H1 (cell line): Measurements from ENCODE around the gene TBC1D28. TPM values are rescaled to one million over a fixed set of nuclear protein-coding genes. Genes with fewer than 3 reads are reported as not detected.
A peak's percentile ranks its signal among the peaks of the same experiment; 100 is the strongest.

Experiments
- CTCF ChIA-PET: fragments of 300-600 bp; sonication (Branson Sonifier 250); formaldehyde crosslinking; loops from one replicate; lab custom pipeline; 2021; ENCODE audit not compliant: partially characterized antibody; lab: Charles Lee
- POLR2A ChIA-PET: fragments of 300-600 bp; sonication (Branson Sonifier 250); formaldehyde crosslinking; loops from one replicate; lab custom pipeline; 2021; ENCODE audit warnings: inconsistent platforms; ENCODE audit not compliant: partially characterized antibody; lab: Charles Lee
- DNase-seq, 2 experiments: peaks; one replicate each; pipeline versions ENCODE4 v3.0.0 to v3.0.0-alpha.2; 2010 to 2022; ENCODE audit warnings: low spot score in 2 of 2, low read depth in 1 of 2, mixed read lengths in 1 of 2
- FAIRE-seq: peaks from 2 replicates; lab custom pipeline; 2011; peaks lifted over from hg19 to GRCh38; lab: Jason Lieb, UNC
- H2AFZ ChIP-seq: 2 replicates; pipeline ENCODE4 v1.8.1; 2012; ENCODE audit warnings: low read length, inconsistent platforms
- H2AK5ac ChIP-seq: 2 replicates; pipeline ENCODE4 v1.6.1; 2013; ENCODE audit warnings: low read depth, low read length
- H2BK120ac ChIP-seq: replicated peaks from 2 replicates; pipeline ENCODE3; 2013; ENCODE audit warnings: low read depth, low read length, inconsistent platforms
- H2BK12ac ChIP-seq: 2 replicates; pipeline ENCODE4 v1.6.1; 2013; ENCODE audit warnings: low read depth, low read length
- H2BK15ac ChIP-seq: 2 replicates; pipeline ENCODE4 v1.6.1; 2013; ENCODE audit warnings: low read length
- H2BK20ac ChIP-seq: 2 replicates; pipeline ENCODE4 v1.6.1; 2013; ENCODE audit warnings: low read length
- H2BK5ac ChIP-seq: 2 replicates; pipeline ENCODE4 v1.6.1; 2013; ENCODE audit warnings: low read depth, low read length
- H3K14ac ChIP-seq: 2 replicates; pipeline ENCODE4 v1.6.1; 2013; ENCODE audit warnings: inconsistent platforms; ENCODE audit not compliant: insufficient read length
- H3K18ac ChIP-seq: 2 replicates; pipeline ENCODE4 v1.6.1; 2013; ENCODE audit warnings: low read length; ENCODE audit errors: extremely low read depth
- H3K23ac ChIP-seq: 2 replicates; pipeline ENCODE4 v1.6.1; 2013; ENCODE audit warnings: inconsistent platforms; ENCODE audit not compliant: insufficient read length
- H3K23me2 ChIP-seq: 2 replicates; pipeline ENCODE4 v1.6.1; 2013; ENCODE audit warnings: low read depth, low read length
- H3K27ac ChIP-seq: 2 replicates; pipeline ENCODE4 v1.6.1; 2011; ENCODE audit warnings: low read depth, low read length, inconsistent platforms
- H3K27me3 ChIP-seq, 4 experiments: replicated peaks in 1 of 4; 1 replicate in 1 of 4; 2 replicates in 3 of 4; pipeline versions ENCODE4 v1.6.1 to v1.8.1; 2011 to 2013; ENCODE audit warnings: low read length in 3 of 4, mild to moderate bottlenecking in 3 of 4, inconsistent platforms in 2 of 4, mixed read lengths in 2 of 4, moderate library complexity in 1 of 4; ENCODE audit not compliant: control insufficient read depth in 3 of 4, insufficient read depth in 3 of 4; ENCODE audit errors: extremely low read depth in 1 of 4
- H3K36me3 ChIP-seq, 4 experiments: 2 replicates each; pipeline versions ENCODE4 v1.6.1 to v1.8.1; 2011 to 2013; ENCODE audit warnings: mild to moderate bottlenecking in 4 of 4, low read length in 3 of 4, moderate library complexity in 2 of 4, control low read depth in 1 of 4, inconsistent platforms in 1 of 4; ENCODE audit not compliant: insufficient read depth in 4 of 4, control insufficient read depth in 2 of 4
- H3K4ac ChIP-seq: replicated peaks from 2 replicates; pipeline ENCODE3; 2013; ENCODE audit warnings: low read length, low read depth, mixed read lengths, inconsistent platforms; ENCODE audit not compliant: insufficient read length
- H3K4me1 ChIP-seq, 4 experiments: replicated peaks in 1 of 4; 1 replicate in 1 of 4; 2 replicates in 3 of 4; pipeline versions ENCODE4 v1.6.1 to v1.8.1; 2011 to 2013; ENCODE audit warnings: low read length in 3 of 4, inconsistent platforms in 2 of 4, mixed read lengths in 1 of 4; ENCODE audit not compliant: insufficient read depth in 4 of 4, control insufficient read depth in 3 of 4
- H3K4me2 ChIP-seq, 2 experiments: 2 replicates each; pipeline versions ENCODE4 v1.6.1 to v1.8.1; 2011 to 2013; ENCODE audit warnings: low read depth in 2 of 2, low read length in 2 of 2, control low read depth in 1 of 2, inconsistent platforms in 1 of 2, mild to moderate bottlenecking in 1 of 2; ENCODE audit not compliant: insufficient read depth in 1 of 2
- H3K4me3 ChIP-seq, 4 experiments: fragments of 200-600, 300-600 bp in 1 of 4; sonication (generic), shearing (Covaris generic), sonication (Bioruptor Twin) in 1 of 4; 2 replicates each; pipeline versions ENCODE4 v1.5.1 to v1.8.1; 2011 to 2016; ENCODE audit warnings: low read length in 4 of 4, low read depth in 3 of 4, control low read depth in 2 of 4, inconsistent platforms in 2 of 4, mild to moderate bottlenecking in 2 of 4, mixed read lengths in 1 of 4, moderate library complexity in 1 of 4; ENCODE audit not compliant: insufficient read depth in 2 of 4; ENCODE audit errors: extremely low read depth in 1 of 4
- H3K56ac ChIP-seq: replicated peaks from 2 replicates; pipeline ENCODE3; 2013; ENCODE audit warnings: low read depth, mild to moderate bottlenecking, mixed read lengths, low read length, inconsistent platforms; ENCODE audit not compliant: insufficient read length
- H3K79me1 ChIP-seq: 2 replicates; pipeline ENCODE4 v1.6.1; 2013; ENCODE audit warnings: low read depth, low read length, control low read depth
- H3K79me2 ChIP-seq, 2 experiments: 2 replicates each; pipeline versions ENCODE4 v1.6.1 to v1.8.1; 2012 to 2013; ENCODE audit warnings: low read length in 2 of 2, mild to moderate bottlenecking in 2 of 2, inconsistent platforms in 1 of 2; ENCODE audit not compliant: insufficient read depth in 2 of 2, control insufficient read depth in 1 of 2
- H3K9ac ChIP-seq, 4 experiments: replicated peaks in 1 of 4; 1 replicate in 1 of 4; 2 replicates in 3 of 4; pipeline versions ENCODE4 v1.6.1 to v1.8.1; 2011 to 2013; ENCODE audit warnings: low read depth in 3 of 4, low read length in 3 of 4, control low read depth in 2 of 4, mild to moderate bottlenecking in 2 of 4, moderate library complexity in 2 of 4, inconsistent platforms in 1 of 4; ENCODE audit errors: extremely low read depth in 1 of 4
- H3K9me3 ChIP-seq, 2 experiments: 2 replicates each; pipeline versions ENCODE4 v1.6.1 to v1.8.1; 2012 to 2013; ENCODE audit warnings: mild to moderate bottlenecking in 2 of 2, moderate library complexity in 2 of 2, control low read depth in 1 of 2, inconsistent platforms in 1 of 2, low read depth in 1 of 2, low read length in 1 of 2, mixed read lengths in 1 of 2; ENCODE audit not compliant: insufficient read depth in 2 of 2
- H4K20me1 ChIP-seq, 2 experiments: replicated peaks in 1 of 2; 2 replicates each; pipeline versions ENCODE3 to v1.8.1; 2011 to 2013; ENCODE audit warnings: inconsistent platforms in 2 of 2, low read length in 2 of 2, mild to moderate bottlenecking in 1 of 2; ENCODE audit not compliant: insufficient read depth in 2 of 2, control insufficient read depth in 1 of 2
- H4K5ac ChIP-seq: 2 replicates; pipeline ENCODE4 v1.6.1; 2013; ENCODE audit warnings: low read length, low read depth, mixed read lengths, inconsistent platforms; ENCODE audit not compliant: insufficient read length
- H4K8ac ChIP-seq: 2 replicates; pipeline ENCODE4 v1.8.0; 2013; ENCODE audit warnings: mild to moderate bottlenecking, moderate library complexity, low read length, inconsistent platforms; ENCODE audit not compliant: insufficient read depth; ENCODE audit errors: extremely low read depth
- H4K91ac ChIP-seq: replicated peaks from 2 replicates; pipeline ENCODE3; 2013; ENCODE audit warnings: low read length, mixed read lengths, inconsistent platforms; ENCODE audit not compliant: insufficient read length
- KDM4A ChIP-seq: IDR thresholded peaks from one replicate; pipeline ENCODE4 v1.7.1; 2012; ENCODE audit warnings: low read depth, mild to moderate bottlenecking, moderate library complexity, low read length, inconsistent platforms; ENCODE audit not compliant: severe bottlenecking
- PHF8 ChIP-seq: fragments of 200-600 bp; sonication (generic); conservative IDR thresholded peaks from 2 replicates; pipeline ENCODE4 v1.7.1; 2012; ENCODE audit warnings: low read depth, mild to moderate bottlenecking, inconsistent platforms, low read length, moderate library complexity
- SIRT6 ChIP-seq: IDR thresholded peaks from one replicate; pipeline ENCODE4 v1.7.1; 2012; ENCODE audit warnings: low read length, inconsistent platforms
- ZNF274 ChIP-seq: IDR thresholded peaks from 2 replicates; pipeline ENCODE4 v1.7.0; 2012; ENCODE audit warnings: low read length, borderline replicate concordance; ENCODE audit errors: extremely low read depth
- WGBS, 2 experiments: shearing (Covaris generic) in 1 of 2; methylation state at CpG; one replicate each; pipeline versions ENCODE4 v1.1.6 to v1.1.7; 2013 to 2015; ENCODE audit warnings: low lambda C conversion rate in 2 of 2, mixed read lengths in 2 of 2, inconsistent platforms in 1 of 2, low coverage in 1 of 2, missing lambda C conversion rate in 1 of 2; ENCODE audit not compliant: insufficient replicate concordance in 2 of 2, insufficient coverage in 1 of 2, insufficient read length in 1 of 2; ENCODE audit errors: extremely low coverage in 1 of 2, missing lambda C conversion rate in 1 of 2; 5-methylcytosine and 5-hydroxymethylcytosine counted together
- polyA plus RNA-seq, 7 experiments: library from polyadenylated mRNA; depleted of rRNA in 3 of 7; stranded (reverse) in 5 of 7; unstranded in 2 of 7; fragments of >200 nt in 5 of 7; fragments of 200-250 nt in 2 of 7; gene quantifications; 1 replicate in 5 of 7; 2 replicates in 1 of 7; 4 replicates in 1 of 7; pipeline versions ENCODE4 v1.2.1 to v1.2.3, GENCODE V29; 2011 to 2013; ENCODE audit warnings: missing spikeins in 2 of 7, mixed read lengths in 2 of 7
- total RNA-seq: library from RNA; stranded (reverse); fragmentation: NEBNext Ultra II Directional; extraction: Animal tissue kit (Norgen Biotek cat#: 25700); gene quantifications from 2 replicates; pipeline ENCODE4 v1.2.1, GENCODE V29; 2021
- TF ChIP-seq, protein P1 (sequence below): IDR thresholded peaks from 2 replicates; pipeline ENCODE4 v1.6.1; 2012; ENCODE audit warnings: low read length, inconsistent platforms

TBC1D28 gene
- total and polyA plus RNA-seq, 2 of the 8 experiments (the other 6 are each of a cell fraction or from before 2014, with no cell fraction given), result not detected

- no peak for DNase-seq
Observed at GRCh38 chr17:18626152-18626870, 17.9 kb downstream of the TBC1D28 start.

More at GRCh38 chr17:18626152-18626870, 17.9 kb downstream of the TBC1D28 start:
- no peak overlapping the region for H4K91ac ChIP-seq
- H3K56ac ChIP-seq, result no peak overlapping the region
- no peaks in the 10 kb centered on the region for H3K79me1 ChIP-seq
- TF ChIP-seq KDM4A, result no peak
- no peak for TF ChIP-seq SIRT6
- TF ChIP-seq, protein P1, sequence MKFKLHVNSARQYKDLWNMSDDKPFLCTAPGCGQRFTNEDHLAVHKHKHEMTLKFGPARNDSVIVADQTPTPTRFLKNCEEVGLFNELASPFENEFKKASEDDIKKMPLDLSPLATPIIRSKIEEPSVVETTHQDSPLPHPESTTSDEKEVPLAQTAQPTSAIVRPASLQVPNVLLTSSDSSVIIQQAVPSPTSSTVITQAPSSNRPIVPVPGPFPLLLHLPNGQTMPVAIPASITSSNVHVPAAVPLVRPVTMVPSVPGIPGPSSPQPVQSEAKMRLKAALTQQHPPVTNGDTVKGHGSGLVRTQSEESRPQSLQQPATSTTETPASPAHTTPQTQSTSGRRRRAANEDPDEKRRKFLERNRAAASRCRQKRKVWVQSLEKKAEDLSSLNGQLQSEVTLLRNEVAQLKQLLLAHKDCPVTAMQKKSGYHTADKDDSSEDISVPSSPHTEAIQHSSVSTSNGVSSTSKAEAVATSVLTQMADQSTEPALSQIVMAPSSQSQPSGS, result no peak
- TF ChIP-seq PHF8, result no peak
- TF ChIP-seq ZNF274, result no peak
- no peak overlapping the region for H3K18ac ChIP-seq
- peaks cover 0 to 4% (median 0%) of the 10 kb centered on the region in 4 experiments; a peak in 1 of 8 replicates for H3K36me3 ChIP-seq
- H3K27me3 ChIP-seq, result no peaks in the 10 kb centered on the region
- no peak overlapping the region for H2BK15ac ChIP-seq
- CTCF ChIA-PET, result interaction anchor here (0.9 to 1.7 kb wide), 8 partner anchors 146 to 393 kb away, joined by 3 to 5 read pairs (median 3); no protein-coding TSS in a partner anchor
- H2BK12ac ChIP-seq, result no peak overlapping the region
- no peaks in the 10 kb centered on the region for H3K79me2 ChIP-seq
- H3K9ac ChIP-seq, result no peak overlapping the region
- no peak overlapping the region for H2BK20ac ChIP-seq
- H2AFZ ChIP-seq, result peak overlapping the region; percentile 49; the same call in 1 of the 2 replicates
- no peak overlapping the region for H4K5ac ChIP-seq
- WGBS, 2 experiments, result 82% methylated on average over 12 of the region's 12 CpGs; no CpG with 5 or more reads in 1 of the 2 experiments
- no peak overlapping the region for H2AK5ac ChIP-seq
- POLR2A ChIA-PET, result interaction anchor here (0.7 kb wide), 1 partner anchor 246 kb away, joined by 3 read pairs; no protein-coding TSS in a partner anchor
- H4K8ac ChIP-seq, result no peak overlapping the region
- H3K4me2 ChIP-seq, result no peak overlapping the region
- FAIRE-seq, result no peak
- H3K9me3 ChIP-seq, result peaks cover 13 to 16% of the 10 kb centered on the region in 2 experiments; a peak in 3 of 4 replicates
- H3K14ac ChIP-seq, result no peak overlapping the region
- H3K4ac ChIP-seq, result no peak overlapping the region
- no peaks in the 10 kb centered on the region for H3K23me2 ChIP-seq
- H3K23ac ChIP-seq, result no peak overlapping the region
- H3K27ac ChIP-seq, result no peak overlapping the region
- H3K4me1 ChIP-seq, result no peaks in the 10 kb centered on the region
- no peak overlapping the region for H2BK5ac ChIP-seq
- no peak overlapping the region; a peak in 1 of 8 replicates for H3K4me3 ChIP-seq
- H2BK120ac ChIP-seq, result no peak overlapping the region
- no peaks in the 10 kb centered on the region for H4K20me1 ChIP-seq
